Transverse colon (tissue), 4 donors: ENCODE data around the gene CXCL1. TPM values are rescaled to one million over a fixed set of nuclear protein-coding genes. Genes with fewer than 3 reads are reported as not detected.

ENCODE experiments used
- DNase-seq: peaks from one replicate; pipeline ENCODE4 v3.0.0-alpha.2; 2019
- H3K27ac ChIP-seq, 4 donors: fragments of 200-600 bp; sonication (generic); 2 replicates each; pipeline ENCODE4 v1.5.1; 2016 to 2018; ENCODE audit warnings: inconsistent platforms in 4 of 4
- H3K27me3 ChIP-seq: fragments of 200-600 bp; sonication (generic); 2 replicates; pipeline ENCODE4 v1.5.1; 2017; ENCODE audit warnings: inconsistent platforms
- H3K36me3 ChIP-seq, 4 donors: fragments of 200-600 bp; sonication (generic); 2 replicates each; pipeline ENCODE4 v1.5.1; 2017 to 2019; ENCODE audit warnings: inconsistent platforms in 4 of 4
- H3K4me1 ChIP-seq, 4 donors: fragments of 200-600 bp; sonication (generic); 2 replicates each; pipeline ENCODE4 v1.5.1; 2017 to 2020; ENCODE audit warnings: inconsistent platforms in 4 of 4
- H3K4me3 ChIP-seq, 4 donors: fragments of 200-600 bp; sonication (generic); 1 replicate in 1 of 4; 2 replicates in 3 of 4; pipeline versions ENCODE4 v1.5.1 to v1.6.1; 2017 to 2019; ENCODE audit warnings: inconsistent platforms in 4 of 4
- H3K9me3 ChIP-seq, 2 donors: fragments of 200-600 bp; sonication (generic); 2 replicates each; pipeline ENCODE4 v1.5.1; 2017 to 2019; ENCODE audit warnings: inconsistent platforms in 2 of 2
- CTCF ChIP-seq, 5 experiments: fragments of 200-600 bp in 3 of 5; fragments of 450-650 bp in 2 of 5; sonication (generic) in 3 of 5; IDR thresholded peaks; 1 replicate in 2 of 5; 2 replicates in 3 of 5; pipeline ENCODE4 v1.5.1; 2016 to 2017; ENCODE audit warnings: antibody characterized with exemption in 5 of 5, inconsistent platforms in 3 of 5, mild to moderate bottlenecking in 2 of 5, moderate library complexity in 1 of 5
- EP300 ChIP-seq: sonication (generic); formaldehyde crosslinking; IDR thresholded peaks from one replicate; pipeline ENCODE4 v1.6.1; 2017; ENCODE audit warnings: antibody characterized with exemption, low read depth
- POLR2A ChIP-seq: fragments of 450-650 bp; IDR thresholded peaks from one replicate; pipeline ENCODE4 v1.6.1; 2016; ENCODE audit warnings: antibody characterized with exemption, mild to moderate bottlenecking, moderate library complexity
- POLR2AphosphoS5 ChIP-seq, 3 donors: sonication (generic); formaldehyde crosslinking; IDR thresholded peaks; one replicate each; pipeline ENCODE4 v1.6.1; 2016; ENCODE audit warnings: antibody characterized with exemption in 3 of 3
- WGBS, 2 donors: methylation state at CpG; one replicate each; pipeline ENCODE4 v1.1.5; 2018; ENCODE audit warnings: low coverage in 1 of 2; 5-methylcytosine and 5-hydroxymethylcytosine counted together
- in situ Hi-C, 4 donors: fragments of 200-750 bp; cut with MboI; loops; one replicate each; pipeline versions ENCODE4 v1.15.0 to v1.15.1; 2017; ENCODE audit warnings: low sequenced_read_pairs in 3 of 4, low pct_ligation_motif_present in 1 of 4, low pct_unique_long_range_greater_than_20kb in 1 of 4
- intact Hi-C: fragments of 100-400 bp; cut with DNase I; formaldehyde crosslinking; loops from one replicate; pipeline ENCODE4 v1.15.1; 2023; ENCODE audit warnings: low total_unique reads
- total RNA-seq, 4 donors: library from RNA; depleted of rRNA; stranded (reverse); fragments of >200 nt; gene quantifications; one replicate each; pipeline ENCODE4 v1.1.0, GENCODE V29; 2016

The CXCL1 gene
- total RNA-seq, 4 donors from 2014 or later, result 1.00 to 36.3 (median 15.4) TPM

GRCh38 chr4:73902038-73902637 lies 32.9 kb downstream of the CXCL1 start:
- no peaks in the 10 kb centered on the region for H3K9me3 ChIP-seq
- in situ Hi-C loops, result no loop called here
- 80 to 87% methylated on average over 1 of the region's 1 CpG for WGBS, 2 donors
- H3K27ac ChIP-seq, result no peak overlapping the region
- no peak overlapping the region for H3K4me3 ChIP-seq
- H3K4me1 ChIP-seq, result no peaks in the 10 kb centered on the region
- intact Hi-C loops, result no loop called here
- no peak for DNase-seq
- no peak for TF ChIP-seq EP300
- TF ChIP-seq CTCF (IDR thresholded peaks at IDR 0.05), result no peak
- no peak for TF ChIP-seq POLR2A
- no peak for TF ChIP-seq POLR2AphosphoS5 (IDR thresholded peaks at IDR 0.05)
- H3K36me3 ChIP-seq, result no peaks in the 10 kb centered on the region
- H3K27me3 ChIP-seq, result no peaks in the 10 kb centered on the region

GRCh38 chr4:73902817-73903547 lies 33.8 kb downstream of the CXCL1 start:
- 82 to 84% methylated on average over 3 of the region's 3 CpGs for WGBS, 2 donors
- no peaks in the 10 kb centered on the region for H3K27me3 ChIP-seq
- H3K36me3 ChIP-seq, result no peaks in the 10 kb centered on the region
- DNase-seq, result no peak
- TF ChIP-seq EP300 (no peak), POLR2AphosphoS5 (IDR thresholded peaks at IDR 0.05) (no peak), POLR2A (no peak), CTCF (IDR thresholded peaks at IDR 0.05) (no peak)
- H3K4me3 ChIP-seq, result no peak overlapping the region
- no peak overlapping the region for H3K27ac ChIP-seq
- in situ Hi-C loops, result no loop called here
- H3K9me3 ChIP-seq, result no peaks in the 10 kb centered on the region
- intact Hi-C loops, result no loop called here
- no peaks in the 10 kb centered on the region for H3K4me1 ChIP-seq

GRCh38 chr4:73904491-73904890 lies 35.3 kb downstream of the CXCL1 start:
- H3K27me3 ChIP-seq, result no peaks in the 10 kb centered on the region
- 14 to 67% methylated on average over 1 to 4 of the region's 4 CpGs for WGBS, 2 donors
- H3K4me3 ChIP-seq, result no peak overlapping the region
- no peaks in the 10 kb centered on the region for H3K36me3 ChIP-seq
- no peaks in the 10 kb centered on the region for H3K9me3 ChIP-seq
- no peak overlapping the region for H3K27ac ChIP-seq
- DNase-seq, result no peak
- intact Hi-C loops (no loop called here), in situ Hi-C loops (no loop called here)
- no peak for TF ChIP-seq POLR2AphosphoS5 (IDR thresholded peaks at IDR 0.05)
- H3K4me1 ChIP-seq, result no peaks in the 10 kb centered on the region

- H3K27me3 ChIP-seq, result no peaks in the 10 kb centered on the region
- H3K27ac ChIP-seq, result no peak overlapping the region
- TF ChIP-seq EP300, result no peak
- TF ChIP-seq POLR2AphosphoS5 (IDR thresholded peaks at IDR 0.05), result no peak
- no peak for TF ChIP-seq POLR2A
- no peaks in the 10 kb centered on the region for H3K36me3 ChIP-seq
- no peaks in the 10 kb centered on the region for H3K4me1 ChIP-seq
- DNase-seq, result no peak
- H3K9me3 ChIP-seq, result no peaks in the 10 kb centered on the region
- H3K4me3 ChIP-seq, result no peak overlapping the region
- in situ Hi-C loops, result no loop called here
- intact Hi-C loops, result no loop called here
Observed at GRCh38 chr4:73908965-73909364, 39.8 kb downstream of the CXCL1 start.

GRCh38 chr4:73911746-73912145 lies 42.6 kb downstream of the CXCL1 start:
- TF ChIP-seq POLR2AphosphoS5 (IDR thresholded peaks at IDR 0.05), result no peak
- no peak for TF ChIP-seq CTCF (IDR thresholded peaks at IDR 0.05)
- TF ChIP-seq POLR2A, result no peak
- TF ChIP-seq EP300, result no peak
- H3K4me3 ChIP-seq, result no peak overlapping the region
- H3K27ac ChIP-seq, result no peak overlapping the region
- in situ Hi-C loops, result no loop called here
- no peaks in the 10 kb centered on the region for H3K27me3 ChIP-seq
- DNase-seq, result no peak
- H3K9me3 ChIP-seq, result no peaks in the 10 kb centered on the region
- H3K36me3 ChIP-seq, result no peaks in the 10 kb centered on the region
- no peaks in the 10 kb centered on the region for H3K4me1 ChIP-seq
- intact Hi-C loops, result no loop called here
